Testis (tissue), 3 donors: Measurements from ENCODE around the gene PAFAH1B1. TPM values are rescaled to one million over a fixed set of nuclear protein-coding genes. Genes with fewer than 3 reads are reported as not detected.
"Not testable (repeated sequence)": the region's sequence is repeated elsewhere in the genome, so short reads cannot be mapped to it uniquely, and the experiment has no call there.

Source experiments
- DNase-seq: peaks from one replicate; pipeline ENCODE4 v3.0.0-alpha.2; 2019
- H3K27ac ChIP-seq, 2 donors: fragments of 200-600 bp; sonication (generic); one replicate each; pipeline ENCODE4 v1.5.1; 2019
- H3K27me3 ChIP-seq: fragments of 200-600 bp; sonication (generic); one replicate; pipeline ENCODE4 v1.5.1; 2019
- H3K36me3 ChIP-seq: fragments of 200-600 bp; sonication (generic); one replicate; pipeline ENCODE4 v1.5.1; 2017; ENCODE audit warnings: low read depth; ENCODE audit errors: missing control alignments
- H3K4me1 ChIP-seq: fragments of 200-600 bp; sonication (generic); one replicate; pipeline ENCODE4 v1.5.1; 2019
- H3K4me3 ChIP-seq, 2 donors: fragments of 200-600 bp; sonication (generic); one replicate each; pipeline ENCODE4 v1.5.1; 2017 to 2019
- H3K9me3 ChIP-seq: fragments of 200-600 bp; sonication (generic); one replicate; pipeline ENCODE4 v1.5.1; 2017
- CTCF ChIP-seq, 3 experiments: fragments of 450-650 bp in 2 of 3; fragments of 200-600 bp in 1 of 3; sonication (generic) in 1 of 3; IDR thresholded peaks; one replicate each; pipeline ENCODE4 v1.5.1; 2016 to 2019; ENCODE audit warnings: antibody characterized with exemption in 3 of 3, mild to moderate bottlenecking in 2 of 3, moderate library complexity in 1 of 3
- POLR2A ChIP-seq: fragments of 450-650 bp; IDR thresholded peaks from one replicate; pipeline ENCODE4 v1.6.1; 2017; ENCODE audit warnings: antibody characterized with exemption, mild to moderate bottlenecking, moderate library complexity
- WGBS, 2 donors: methylation state at CpG; one replicate each; pipeline ENCODE4 v1.1.5; 2018; 5-methylcytosine and 5-hydroxymethylcytosine counted together
- intact Hi-C: fragments of 100-400 bp; cut with DNase I; formaldehyde crosslinking; loops from one replicate; pipeline ENCODE4 v1.15.1; 2023; ENCODE audit warnings: low total_unique reads
- polyA plus RNA-seq: library from polyadenylated mRNA; stranded (reverse); fragments of 350-450 nt; fragmentation: Illumina TruSeq; extraction: RNeasy Lipid Tissue Mini Kit (QIAGEN cat#74804); gene quantifications from one replicate; pipeline ENCODE4 v1.2.3, GENCODE V29; 2014; ENCODE audit warnings: low read depth, low replicate concordance; ENCODE audit not compliant: insufficient read depth
- total RNA-seq, 2 donors: library from RNA; depleted of rRNA; stranded (reverse); fragments of >200 nt; gene quantifications; one replicate each; pipeline ENCODE4 v1.2.3, GENCODE V29; 2016

The PAFAH1B1 gene
- total and polyA plus RNA-seq, 3 donors from 2014 or later = 157 to 597 (median 225) TPM

- 77 to 91% methylated on average over 8 to 40 of the region's 40 CpGs for WGBS, 2 donors
- H3K27me3 ChIP-seq = no peaks in the 10 kb centered on the region
- H3K9me3 ChIP-seq = no peaks in the 10 kb centered on the region
- TF ChIP-seq POLR2A (no peak), CTCF (IDR thresholded peaks at IDR 0.05) (no peak)
- no peaks in the 10 kb centered on the region for H3K36me3 ChIP-seq
- no peak overlapping the region for H3K4me3 ChIP-seq
- no peak overlapping the region for H3K27ac ChIP-seq
- intact Hi-C loops = no loop called here
- peak; percentile 13 for DNase-seq
- no peaks in the 10 kb centered on the region for H3K4me1 ChIP-seq
Observed at GRCh38 chr17:2697611-2698162, 104.2 kb downstream of the PAFAH1B1 start.

- H3K4me1 ChIP-seq, H3K4me3 ChIP-seq, H3K27ac ChIP-seq, intact Hi-C loops, DNase-seq, H3K36me3 ChIP-seq, H3K27me3 ChIP-seq, H3K9me3 ChIP-seq: not testable (repeated sequence)
- WGBS, 2 donors = 77 to 86% methylated on average over 18 of the region's 18 CpGs
Observed at GRCh38 chr17:2699216-2699805, 105.9 kb downstream of the PAFAH1B1 start.

- 79 to 94% methylated on average over 15 to 20 of the region's 20 CpGs for WGBS, 2 donors
- H3K36me3 ChIP-seq = no peaks in the 10 kb centered on the region
Observed at GRCh38 chr17:2700030-2700490, 106.6 kb downstream of the PAFAH1B1 start.

GRCh38 chr17:2700491-2701141 lies 107.2 kb downstream of the PAFAH1B1 start:
- DNase-seq = no peak

More at GRCh38 chr17:2700030-2700490, 106.6 kb downstream of the PAFAH1B1 start:
- H3K4me1 ChIP-seq = no peaks in the 10 kb centered on the region
- H3K27ac ChIP-seq = no peak overlapping the region
- intact Hi-C loops = no loop called here
- no peak overlapping the region for H3K4me3 ChIP-seq
- no peak for DNase-seq
- H3K9me3 ChIP-seq = no peaks in the 10 kb centered on the region
- TF ChIP-seq POLR2A (no peak), CTCF (IDR thresholded peaks at IDR 0.05) (no peak)
- H3K27me3 ChIP-seq = no peaks in the 10 kb centered on the region

More at GRCh38 chr17:2700491-2701141, 107.2 kb downstream of the PAFAH1B1 start:
- intact Hi-C loops = no loop called here
- Histone ChIP-seq H3K4me3 (no peak overlapping the region), H3K36me3 (no peaks in the 10 kb centered on the region), H3K4me1 (no peaks in the 10 kb centered on the region), H3K9me3 (no peaks in the 10 kb centered on the region), H3K27ac (no peak overlapping the region), H3K27me3 (no peaks in the 10 kb centered on the region)
- TF ChIP-seq POLR2A (no peak), CTCF (IDR thresholded peaks at IDR 0.05) (no peak)
- 88 to 94% methylated on average over 9 to 26 of the region's 27 CpGs for WGBS, 2 donors
